Suprapubic skin (tissue), 4 donors: Measurements from ENCODE around the gene GINS1.

Experiments used
- EP300 ChIP-seq: sonication (generic); formaldehyde crosslinking; IDR thresholded peaks from one replicate; pipeline ENCODE4 v1.6.1; 2017; ENCODE audit warnings: antibody characterized with exemption
- POLR2A ChIP-seq, 2 donors: fragments of 450-650 bp; IDR thresholded peaks; one replicate each; pipeline ENCODE4 v1.6.1; 2017; ENCODE audit warnings: antibody characterized with exemption in 2 of 2, mild to moderate bottlenecking in 2 of 2, moderate library complexity in 2 of 2
- POLR2AphosphoS5 ChIP-seq, 3 donors: sonication (generic); formaldehyde crosslinking; IDR thresholded peaks; one replicate each; pipeline ENCODE4 v1.6.1; 2017; ENCODE audit warnings: antibody characterized with exemption in 3 of 3
- TF ChIP-seq, protein P1 (sequence below), 2 donors: fragments of 200-600 bp in 1 of 2; fragments of 450-650 bp in 1 of 2; sonication (generic) in 1 of 2; IDR thresholded peaks; one replicate each; pipeline ENCODE4 v1.5.1; 2016 to 2019; ENCODE audit warnings: antibody characterized with exemption in 2 of 2, mild to moderate bottlenecking in 1 of 2, moderate library complexity in 1 of 2

DNA sequence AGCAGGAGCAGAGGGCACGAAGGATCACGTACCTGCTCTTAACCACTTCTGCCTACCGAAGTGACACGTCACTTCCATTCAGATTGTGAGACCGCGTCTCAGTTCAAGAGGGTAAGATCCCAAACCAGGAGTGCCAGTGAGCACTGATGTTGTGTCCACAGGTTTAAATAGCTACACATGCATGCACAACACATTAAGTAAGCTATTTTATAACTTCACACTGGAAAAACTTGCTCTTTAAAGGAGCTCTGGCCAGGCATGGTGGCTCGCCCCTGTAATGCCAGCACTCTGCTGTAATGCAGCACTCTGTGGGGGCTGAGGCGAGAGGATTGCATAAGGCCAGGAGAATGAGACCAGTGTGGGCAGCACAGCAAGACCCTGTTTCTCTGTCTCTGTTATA lies 37.9 kb upstream of the GINS1 start:
- TF ChIP-seq, protein P1, sequence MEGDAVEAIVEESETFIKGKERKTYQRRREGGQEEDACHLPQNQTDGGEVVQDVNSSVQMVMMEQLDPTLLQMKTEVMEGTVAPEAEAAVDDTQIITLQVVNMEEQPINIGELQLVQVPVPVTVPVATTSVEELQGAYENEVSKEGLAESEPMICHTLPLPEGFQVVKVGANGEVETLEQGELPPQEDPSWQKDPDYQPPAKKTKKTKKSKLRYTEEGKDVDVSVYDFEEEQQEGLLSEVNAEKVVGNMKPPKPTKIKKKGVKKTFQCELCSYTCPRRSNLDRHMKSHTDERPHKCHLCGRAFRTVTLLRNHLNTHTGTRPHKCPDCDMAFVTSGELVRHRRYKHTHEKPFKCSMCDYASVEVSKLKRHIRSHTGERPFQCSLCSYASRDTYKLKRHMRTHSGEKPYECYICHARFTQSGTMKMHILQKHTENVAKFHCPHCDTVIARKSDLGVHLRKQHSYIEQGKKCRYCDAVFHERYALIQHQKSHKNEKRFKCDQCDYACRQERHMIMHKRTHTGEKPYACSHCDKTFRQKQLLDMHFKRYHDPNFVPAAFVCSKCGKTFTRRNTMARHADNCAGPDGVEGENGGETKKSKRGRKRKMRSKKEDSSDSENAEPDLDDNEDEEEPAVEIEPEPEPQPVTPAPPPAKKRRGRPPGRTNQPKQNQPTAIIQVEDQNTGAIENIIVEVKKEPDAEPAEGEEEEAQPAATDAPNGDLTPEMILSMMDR (IDR thresholded peaks at IDR 0.05) = no peak
- TF ChIP-seq POLR2AphosphoS5 (IDR thresholded peaks at IDR 0.05) = no peak
- no peak for TF ChIP-seq POLR2A (IDR thresholded peaks at IDR 0.05)
- TF ChIP-seq EP300 = no peak
